GM19468 (cell line): ENCODE measurements around the gene LRRC45.

Experiments
- ATAC-seq: cut with Tn5 transposase; IDR thresholded peaks from one replicate; pipeline ENCODE4 v1.9.1; 2021; ENCODE audit warnings: mild to moderate bottlenecking, moderate library complexity, moderate number of reproducible peaks; ENCODE audit not compliant: unreplicated experiment; ENCODE audit errors: extremely low read depth

Gene LRRC45

DNA sequence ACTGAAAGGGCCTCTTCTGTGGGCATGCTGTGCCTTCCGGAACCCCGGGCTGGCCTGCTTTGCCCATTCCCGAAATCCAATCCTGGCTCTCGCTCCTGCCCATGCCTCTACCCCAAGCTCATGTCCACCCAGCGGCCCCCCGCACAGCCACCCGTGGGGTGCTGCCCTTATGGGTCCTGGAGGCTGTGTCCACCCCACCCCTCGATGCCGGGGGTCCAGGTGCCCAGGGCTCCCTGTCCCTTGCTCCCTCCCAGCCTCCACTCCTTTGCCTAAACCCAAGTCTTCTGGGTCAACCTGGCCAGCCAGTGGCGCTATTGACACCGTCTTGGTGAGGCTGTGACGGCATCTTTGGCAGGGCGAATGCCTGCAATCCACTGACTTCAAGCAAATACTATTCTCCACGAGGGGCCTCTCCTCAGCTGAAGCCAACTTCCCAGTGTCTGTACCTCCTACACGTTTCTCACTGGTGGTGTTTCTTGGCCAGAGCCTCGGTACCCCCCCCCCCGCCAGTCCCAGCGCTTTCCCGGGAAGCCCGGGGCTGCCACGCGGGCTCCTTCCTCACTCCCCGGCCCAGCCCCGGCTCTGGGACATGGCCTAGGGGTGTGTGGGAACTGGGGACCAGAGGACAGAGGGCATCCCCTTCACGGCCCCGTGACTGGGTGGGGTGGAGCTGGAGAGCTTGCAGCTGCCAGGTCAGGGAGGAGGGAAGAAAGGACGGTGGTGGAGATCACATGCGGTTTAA, 54.7 kb downstream of the LRRC45 start:
- ATAC-seq, result no peak

DNA sequence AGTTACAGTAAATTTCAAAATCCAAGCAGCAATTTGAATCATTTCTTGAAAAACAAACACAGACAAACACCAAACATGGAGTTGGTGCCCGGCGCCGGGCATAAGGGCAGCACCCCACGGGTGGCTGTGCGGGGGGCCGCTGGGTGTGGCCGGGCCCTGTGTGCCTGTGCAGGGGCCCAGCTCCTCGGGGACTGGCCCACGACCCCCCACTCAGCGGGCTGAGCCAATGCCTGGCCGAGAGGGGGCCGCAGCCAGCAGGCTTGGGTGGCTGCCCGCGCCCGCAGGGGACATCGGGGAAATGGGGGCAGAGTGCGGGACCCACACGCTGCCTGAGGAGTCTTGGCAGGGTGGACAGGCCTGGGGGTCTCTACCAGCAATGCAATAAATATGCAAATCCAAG, 55.3 kb downstream of the LRRC45 start:
- no peak for ATAC-seq

DNA sequence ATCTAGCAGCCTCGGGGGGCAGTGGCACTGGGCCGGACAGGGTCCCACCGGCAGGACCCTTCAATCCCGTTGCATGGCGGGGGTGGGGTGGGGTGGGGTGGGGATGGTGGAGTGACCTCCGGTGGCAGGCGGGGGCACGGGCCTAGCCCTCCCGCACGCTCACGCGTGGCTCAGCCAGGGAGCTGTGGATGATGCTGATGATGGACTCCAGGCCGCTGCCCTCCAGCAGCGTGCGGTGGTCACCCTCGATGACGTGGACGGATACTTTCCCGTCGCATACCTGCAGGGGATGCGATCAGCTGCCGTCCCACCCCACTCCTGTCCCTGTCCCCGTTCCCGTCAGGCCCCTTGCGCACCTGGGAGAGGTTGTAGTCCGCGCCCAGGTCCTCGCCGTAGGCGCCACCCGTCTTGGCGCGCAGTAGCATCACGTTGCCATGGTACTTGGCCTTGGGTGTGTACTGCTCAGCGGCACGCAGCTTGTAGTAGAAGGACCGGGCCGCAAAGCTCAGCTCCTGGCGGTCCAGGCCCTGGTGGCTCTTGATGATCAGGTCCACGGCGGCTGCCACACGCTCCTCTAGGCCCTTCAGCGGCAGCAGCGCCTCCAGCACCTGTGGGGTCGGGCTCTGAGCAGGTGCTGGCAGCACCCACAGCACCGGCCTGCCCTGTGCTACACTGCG, 56.0 kb downstream of the LRRC45 start:
- no peak for ATAC-seq

DNA sequence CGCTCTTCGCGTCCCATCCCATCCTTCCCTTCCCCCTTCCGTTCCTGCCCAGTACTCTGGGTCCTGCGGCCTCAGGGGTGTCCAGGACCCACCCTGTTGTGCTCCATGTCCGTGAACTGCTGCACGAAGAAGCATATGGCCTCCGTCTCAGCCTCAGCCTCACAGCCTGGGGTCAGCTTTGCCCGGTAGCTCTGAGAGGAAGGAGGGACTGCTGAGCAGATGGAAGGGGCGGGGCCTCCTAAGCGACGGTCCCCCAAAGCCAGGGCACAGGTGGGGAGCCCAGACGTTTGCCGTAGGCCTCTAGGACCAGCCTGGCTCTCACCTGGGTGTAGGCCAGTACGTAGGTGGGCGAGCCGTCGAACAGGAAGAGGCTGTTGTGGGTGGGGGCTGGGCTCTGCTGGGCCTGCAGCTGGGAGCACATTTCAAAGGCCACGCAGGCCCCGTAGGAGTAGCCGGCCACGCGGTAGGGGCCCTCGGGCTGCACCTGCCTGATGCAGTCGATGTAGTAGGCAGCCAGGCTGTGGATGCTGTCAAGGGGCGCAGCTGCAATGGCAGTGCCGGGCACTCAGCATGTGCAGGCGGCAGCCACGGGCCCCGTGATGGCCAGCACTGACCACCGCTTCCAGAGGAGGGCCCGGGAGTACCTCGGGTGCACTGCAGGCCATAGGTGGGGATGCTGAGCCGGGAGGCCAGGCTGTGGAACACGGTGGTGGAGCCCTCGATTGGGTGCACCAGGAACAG, 57.1 kb downstream of the LRRC45 start:
- no peak for ATAC-seq
